ENCODE data around the gene ECE2.

- TF ChIP-seq CTCF (IDR thresholded peaks at IDR 0.05 in 8 of 11, conservative IDR thresholded peaks at IDR 0.05 in 3 of 11) (no peak), POLR2AphosphoS5 (IDR thresholded peaks at IDR 0.05) (peak in 1 of 3 donors; percentile 72)
Observed at GRCh38 chr3:184334470-184335158, 58.8 kb downstream of the ECE2 start.
